Stimulated activated effector memory CD8-positive, alpha-beta T cell treated with anti-CD3 and anti-CD28 coated beads, Interleukin-12 subunit alpha, Interleukin-12 subunit beta, amount 100 ng/mL, for 72 hours (primary cell): Measurements from ENCODE around the gene PHF21A.
"Not testable (repeated sequence)": the region's sequence is repeated elsewhere in the genome, so short reads cannot be mapped to it uniquely, and the experiment has no call there.

ENCODE experiments used
- ATAC-seq: fragments of 150-1000 bp; cut with Tn5 transposase; 2 replicates; pipeline ENCODE4 v1.10.0; 2021
- DNase-seq, 2 donors: peaks; one replicate each; pipeline ENCODE4 v3.0.0; 2021 to 2022; ENCODE audit warnings: low spot score in 2 of 2
- H3K27ac Mint-ChIP-seq: one replicate; pipeline ENCODE4 v1.8.0; 2022; ENCODE audit warnings: mild to moderate bottlenecking, mixed read lengths
- H3K36me3 Mint-ChIP-seq: one replicate; pipeline ENCODE4 v1.8.0; 2022; ENCODE audit warnings: mild to moderate bottlenecking, mixed read lengths
- H3K4me1 Mint-ChIP-seq: one replicate; pipeline ENCODE4 v1.8.0; 2022; ENCODE audit warnings: mixed read lengths
- H3K4me3 Mint-ChIP-seq: one replicate; pipeline ENCODE4 v1.8.0; 2022; ENCODE audit warnings: mild to moderate bottlenecking, mixed read lengths
- H3K9me3 Mint-ChIP-seq: one replicate; pipeline ENCODE4 v1.8.0; 2022; ENCODE audit warnings: mixed read lengths

PHF21A gene

DNA sequence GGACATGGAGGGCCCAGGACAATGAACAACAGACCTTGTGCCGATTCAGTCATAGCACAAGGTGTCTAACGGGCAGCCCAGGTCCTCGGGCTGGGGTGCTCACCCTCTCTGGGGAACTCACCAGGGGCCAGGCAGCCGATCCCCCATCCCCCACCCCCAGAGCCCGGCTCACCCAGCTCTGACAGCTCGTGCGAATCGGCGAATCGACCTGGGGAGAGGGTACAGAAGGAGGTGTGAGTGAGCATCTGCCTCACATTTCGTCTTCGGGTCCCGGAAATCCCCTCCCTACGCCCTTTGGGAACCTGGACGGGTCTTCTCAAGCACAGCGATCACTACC, 204.0 kb downstream of the PHF21A start:
- peak overlapping the region; percentile 97 for H3K4me3 Mint-ChIP-seq
- ATAC-seq, result peak; percentile 0
- no peaks in the 10 kb centered on the region for H3K9me3 Mint-ChIP-seq
- H3K36me3 Mint-ChIP-seq, result peaks cover 47% of the 10 kb centered on the region
- no peak for DNase-seq
- H3K27ac Mint-ChIP-seq, result peak overlapping the region; percentile 97
- H3K4me1 Mint-ChIP-seq, result peaks cover 62% of the 10 kb centered on the region

GRCh38 chr11:45915446-45915845, 205.8 kb downstream of the PHF21A start:
- Mint-ChIP-seq H3K4me1 (peaks cover 54% of the 10 kb centered on the region), H3K4me3 (peak overlapping the region; percentile 97), H3K9me3 (no peaks in the 10 kb centered on the region), H3K27ac (no peak overlapping the region), H3K36me3 (peaks cover 63% of the 10 kb centered on the region)
- no peak for ATAC-seq
- DNase-seq, result no peak

DNA sequence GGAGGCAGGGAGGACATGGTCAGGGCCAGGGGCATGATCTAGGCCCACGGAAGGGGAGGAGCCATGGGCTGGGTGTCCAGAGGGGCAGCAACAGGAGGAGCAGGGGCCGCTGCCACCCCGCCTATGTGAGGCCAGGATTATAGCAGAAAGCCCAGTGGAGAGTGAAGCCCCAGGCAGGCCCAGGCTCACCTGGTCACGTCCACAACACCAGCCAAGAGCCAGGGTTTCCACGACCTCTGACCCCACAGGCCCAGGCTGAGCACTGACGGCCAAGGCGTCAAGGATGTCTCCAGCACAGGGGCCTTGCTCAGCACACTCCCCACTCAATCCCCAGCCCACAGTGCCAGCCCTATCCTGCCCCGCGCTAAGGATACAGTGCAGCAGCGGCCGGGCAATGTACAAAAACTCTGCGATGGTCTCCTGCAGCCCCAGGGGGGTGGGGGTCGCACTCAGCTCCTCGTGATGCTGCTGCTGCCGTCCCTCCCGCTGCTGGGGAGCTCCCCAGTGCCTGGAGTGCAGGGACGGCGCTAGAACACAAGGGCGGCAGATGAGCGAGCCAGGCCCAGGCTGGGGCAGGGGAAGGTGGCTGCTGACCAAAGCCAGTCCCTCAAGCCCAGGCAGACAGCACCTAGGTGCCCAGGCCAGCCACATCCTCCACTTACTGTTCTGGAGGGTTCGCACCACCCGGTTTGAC, 207.2 kb downstream of the PHF21A start:
- Mint-ChIP-seq H3K9me3 (no peaks in the 10 kb centered on the region), H3K4me1 (peaks cover 44% of the 10 kb centered on the region), H3K27ac (no peak overlapping the region), H3K4me3 (no peak overlapping the region), H3K36me3 (peaks cover 67% of the 10 kb centered on the region)
- DNase-seq (no peak), ATAC-seq (no peak)

- ATAC-seq (no peak), DNase-seq (no peak)
- no peaks in the 10 kb centered on the region for H3K9me3 Mint-ChIP-seq
- peaks cover 68% of the 10 kb centered on the region for H3K36me3 Mint-ChIP-seq
- no peak overlapping the region for H3K27ac Mint-ChIP-seq
- H3K4me1 Mint-ChIP-seq, result peaks cover 43% of the 10 kb centered on the region
- H3K4me3 Mint-ChIP-seq, result no peak overlapping the region
Measured at GRCh38 chr11:45913514-45913913, 207.7 kb downstream of the PHF21A start.

- no peaks in the 10 kb centered on the region for H3K9me3 Mint-ChIP-seq
- DNase-seq (no peak), ATAC-seq (no peak)
- H3K4me1 Mint-ChIP-seq, result peaks cover 34% of the 10 kb centered on the region
- H3K4me3 Mint-ChIP-seq, result no peak overlapping the region
- no peak overlapping the region for H3K27ac Mint-ChIP-seq
- peaks cover 56% of the 10 kb centered on the region for H3K36me3 Mint-ChIP-seq
Measured at GRCh38 chr11:45910623-45911022, 210.6 kb downstream of the PHF21A start.

- peaks cover 50% of the 10 kb centered on the region for H3K36me3 Mint-ChIP-seq
- no peak overlapping the region for H3K4me3 Mint-ChIP-seq
- no peaks in the 10 kb centered on the region for H3K9me3 Mint-ChIP-seq
- DNase-seq (no peak), ATAC-seq (no peak)
- peaks cover 28% of the 10 kb centered on the region for H3K4me1 Mint-ChIP-seq
- no peak overlapping the region for H3K27ac Mint-ChIP-seq
Measured at GRCh38 chr11:45909594-45910475, 211.4 kb downstream of the PHF21A start.

DNA sequence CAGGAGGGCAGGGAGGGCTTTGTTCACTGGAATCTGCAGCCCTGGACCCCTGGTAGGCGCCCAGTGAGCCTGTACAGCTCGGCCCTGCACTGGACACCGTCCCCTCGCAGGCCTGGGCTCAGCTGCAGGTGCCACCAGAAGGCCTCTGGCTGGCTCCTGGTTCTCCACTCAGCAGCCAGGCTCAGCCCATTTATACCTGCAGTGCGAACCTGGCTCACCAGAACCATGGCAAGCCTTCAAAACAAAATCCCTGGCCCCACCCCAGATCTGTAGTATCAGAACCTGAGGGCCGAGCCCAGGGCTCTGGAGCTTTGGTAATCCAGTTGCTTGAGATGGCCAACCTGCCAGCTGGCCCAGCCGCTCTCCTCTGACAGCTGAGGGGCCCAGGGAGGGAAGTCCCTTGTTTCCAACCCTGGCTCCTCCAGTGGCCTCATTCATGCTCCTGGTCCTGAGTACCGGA, 213.3 kb downstream of the PHF21A start:
- ATAC-seq, result no peak
- Mint-ChIP-seq H3K9me3 (no peaks in the 10 kb centered on the region), H3K4me1 (peaks cover 19% of the 10 kb centered on the region), H3K4me3 (no peak overlapping the region), H3K27ac (peak overlapping the region; percentile 60), H3K36me3 (peaks cover 41% of the 10 kb centered on the region)
- no peak for DNase-seq

- Mint-ChIP-seq H3K4me1 (peaks cover 19% of the 10 kb centered on the region), H3K9me3 (no peaks in the 10 kb centered on the region), H3K4me3 (no peak within 1 kb of the TSS), H3K36me3 (peaks cover 33% of the 10 kb centered on the region), H3K27ac (peak within 1 kb of the TSS; percentile 60)
- ATAC-seq (no peak), DNase-seq (no peak)
Measured at GRCh38 chr11:45906965-45907611, 214.2 kb downstream of the PHF21A start, which contains the start of gene FREY1. Gene FREY1 (minus strand): TSS chr11:45907271. CDS start chr11:45907245, 26 bp downstream.

DNA sequence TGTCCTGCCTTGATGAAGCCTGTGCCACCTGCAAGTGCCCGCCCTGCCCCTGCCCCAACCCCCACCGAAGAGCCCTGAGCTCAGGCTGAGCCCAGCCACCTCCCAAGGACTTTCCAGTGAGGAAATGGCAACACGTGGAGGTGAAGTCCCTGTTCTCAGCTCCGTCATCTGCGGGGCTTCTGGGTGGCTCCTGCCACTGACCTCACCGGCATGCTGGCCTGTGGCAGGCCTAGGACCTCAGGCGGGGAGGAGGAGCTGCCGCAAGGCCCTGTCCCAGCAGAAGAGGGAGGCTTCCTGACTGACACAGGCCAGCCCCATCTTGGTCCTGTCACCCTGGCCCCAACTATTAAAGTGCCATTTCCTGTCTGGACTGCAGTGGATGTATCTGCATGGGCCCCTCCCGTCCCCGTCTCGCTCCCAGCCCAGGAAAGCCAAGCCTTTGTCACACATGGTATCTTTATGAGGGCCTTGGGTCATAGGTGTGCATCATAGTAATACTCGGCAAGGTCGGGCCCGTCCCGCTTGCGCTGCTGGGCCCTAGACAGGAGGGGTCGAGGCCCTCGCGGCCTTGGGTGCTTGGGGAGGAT, 215.1 kb downstream of the PHF21A start:
- Mint-ChIP-seq H3K27ac (no peak overlapping the region), H3K36me3 (peaks cover 24% of the 10 kb centered on the region), H3K9me3 (no peaks in the 10 kb centered on the region), H3K4me1 (peaks cover 19% of the 10 kb centered on the region), H3K4me3 (no peak overlapping the region)
- DNase-seq, result no peak
- ATAC-seq, result peak; percentile 3

- not testable (repeated sequence) for H3K9me3 Mint-ChIP-seq, DNase-seq, H3K4me3 Mint-ChIP-seq
- Mint-ChIP-seq H3K27ac (peak overlapping the region; percentile 52), H3K36me3 (peaks cover 20% of the 10 kb centered on the region), H3K4me1 (peaks cover 23% of the 10 kb centered on the region)
- ATAC-seq, result peak; percentile 3
Measured at GRCh38 chr11:45905576-45905975, 215.7 kb downstream of the PHF21A start.

DNA sequence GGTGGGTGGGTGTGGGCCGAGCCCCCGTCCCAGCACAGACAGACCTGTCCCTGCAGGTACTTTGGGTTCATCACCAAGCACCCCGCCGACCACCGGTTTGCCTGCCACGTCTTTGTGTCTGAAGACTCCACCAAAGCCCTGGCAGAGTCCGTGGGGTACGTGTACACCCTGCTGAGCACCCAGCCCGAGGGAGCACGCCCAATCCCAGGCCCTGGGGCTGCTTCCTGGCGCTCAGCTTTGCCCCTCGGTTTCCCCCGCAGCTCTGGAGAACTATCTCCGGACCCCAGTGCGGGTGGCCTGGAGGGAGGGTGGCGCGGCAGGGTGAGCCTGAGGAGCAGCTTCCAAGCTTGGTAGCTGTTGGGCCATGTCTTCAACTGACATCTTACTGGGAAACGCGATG, 216.2 kb downstream of the PHF21A start:
- H3K9me3 Mint-ChIP-seq, result no peaks in the 10 kb centered on the region
- peaks cover 26% of the 10 kb centered on the region for H3K4me1 Mint-ChIP-seq
- ATAC-seq (no peak), DNase-seq (no peak)
- peak overlapping the region; percentile 52 for H3K27ac Mint-ChIP-seq
- H3K36me3 Mint-ChIP-seq, result peaks cover 15% of the 10 kb centered on the region
- no peak overlapping the region for H3K4me3 Mint-ChIP-seq

DNA sequence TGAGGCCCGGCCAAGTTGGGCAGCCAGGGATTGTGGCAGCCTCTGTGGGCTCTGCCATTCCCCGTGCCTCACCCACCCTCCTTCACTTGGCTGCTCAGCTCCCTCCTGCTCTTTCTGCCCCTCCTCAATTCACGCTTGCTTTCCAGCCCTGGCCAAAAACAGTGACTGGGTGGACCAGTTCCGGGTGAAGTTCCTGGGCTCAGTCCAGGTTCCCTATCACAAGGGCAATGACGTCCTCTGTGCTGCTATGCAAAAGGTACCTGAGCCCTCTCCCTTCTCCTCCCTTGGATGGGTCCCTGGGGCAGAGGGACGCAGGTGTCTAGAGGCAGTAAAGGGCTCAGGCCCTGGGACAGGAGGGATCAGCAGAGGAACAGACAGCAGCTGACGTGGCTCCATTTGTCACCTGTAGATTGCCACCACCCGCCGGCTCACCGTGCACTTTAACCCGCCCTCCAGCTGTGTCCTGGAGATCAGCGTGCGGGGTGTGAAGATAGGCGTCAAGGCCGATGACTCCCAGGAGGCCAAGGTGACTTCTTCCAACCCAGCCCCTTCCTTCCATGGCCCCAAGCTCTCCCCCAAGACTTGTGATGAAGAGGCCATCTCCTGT, 216.8 kb downstream of the PHF21A start:
- Mint-ChIP-seq H3K4me1 (peaks cover 26% of the 10 kb centered on the region), H3K9me3 (no peaks in the 10 kb centered on the region), H3K27ac (peak overlapping the region; percentile 76), H3K4me3 (no peak overlapping the region), H3K36me3 (peaks cover 15% of the 10 kb centered on the region)
- ATAC-seq (no peak), DNase-seq (no peak)

DNA sequence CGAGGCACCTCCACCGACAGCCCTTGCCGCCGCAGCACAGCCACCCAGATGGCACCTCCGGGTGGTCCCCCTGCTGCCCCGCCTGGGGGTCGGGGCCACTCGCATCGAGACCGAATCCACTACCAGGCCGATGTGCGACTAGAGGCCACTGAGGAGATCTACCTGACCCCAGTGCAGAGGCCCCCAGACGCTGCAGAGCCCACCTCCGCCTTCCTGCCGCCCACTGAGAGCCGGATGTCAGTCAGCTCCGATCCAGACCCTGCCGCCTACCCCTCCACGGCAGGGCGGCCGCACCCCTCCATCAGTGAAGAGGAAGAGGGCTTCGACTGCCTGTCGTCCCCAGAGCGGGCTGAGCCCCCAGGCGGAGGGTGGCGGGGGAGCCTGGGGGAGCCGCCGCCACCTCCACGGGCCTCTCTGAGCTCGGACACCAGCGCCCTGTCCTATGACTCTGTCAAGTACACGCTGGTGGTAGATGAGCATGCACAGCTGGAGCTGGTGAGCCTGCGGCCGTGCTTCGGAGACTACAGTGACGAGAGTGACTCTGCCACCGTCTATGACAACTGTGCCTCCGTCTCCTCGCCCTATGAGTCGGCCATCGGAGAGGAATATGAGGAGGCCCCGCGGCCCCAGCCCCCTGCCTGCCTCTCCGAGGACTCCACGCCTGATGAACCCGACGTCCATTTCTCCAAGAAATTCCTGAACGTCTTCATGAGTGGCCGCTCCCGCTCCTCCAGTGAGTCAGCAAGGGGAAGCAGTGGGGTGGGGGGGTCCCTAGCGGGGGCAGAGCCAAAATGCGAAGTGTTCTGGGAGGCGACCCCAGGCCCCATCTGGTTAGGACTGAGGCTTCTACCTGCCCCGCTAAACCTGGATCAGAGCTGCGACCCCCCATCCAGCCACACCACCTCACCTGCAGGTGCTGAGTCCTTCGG, 218.5 kb downstream of the PHF21A start:
- ATAC-seq, result no peak
- no peak overlapping the region for H3K27ac Mint-ChIP-seq

GRCh38 chr11:45901626-45902025, 219.6 kb downstream of the PHF21A start:
- ATAC-seq, result no peak
- Mint-ChIP-seq H3K4me3 (no peak overlapping the region), H3K36me3 (peaks cover 5% of the 10 kb centered on the region), H3K27ac (no peak overlapping the region), H3K9me3 (no peaks in the 10 kb centered on the region), H3K4me1 (peaks cover 15% of the 10 kb centered on the region)
- DNase-seq, result no peak

More for the DNA sequence above, 218.5 kb downstream of the PHF21A start:
- DNase-seq, result no peak
- H3K9me3 Mint-ChIP-seq, result no peaks in the 10 kb centered on the region
- no peak overlapping the region for H3K4me3 Mint-ChIP-seq
- peaks cover 16% of the 10 kb centered on the region for H3K4me1 Mint-ChIP-seq
- H3K36me3 Mint-ChIP-seq, result peaks cover 6% of the 10 kb centered on the region
